GM12891 (cell line): ENCODE results near the gene SRRM2.

Experiments used
- DNase-seq: peaks from one replicate; pipeline ENCODE4 v3.0.0; 2011; ENCODE audit warnings: low spot score; ENCODE audit not compliant: insufficient read length
- FAIRE-seq: peaks from 2 replicates; lab custom pipeline; 2011; peaks lifted over from hg19 to GRCh38; lab: Jason Lieb, UNC
- PAX5 ChIP-seq: IDR thresholded peaks from 2 replicates; pipeline ENCODE4 v1.6.1; 2011; ENCODE audit warnings: low read length, moderate library complexity, mild to moderate bottlenecking; ENCODE audit not compliant: insufficient read depth, severe bottlenecking
- POLR2A ChIP-seq: IDR thresholded peaks from 2 replicates; pipeline ENCODE4 v1.6.1; 2011; ENCODE audit warnings: low read depth, low read length, control low read depth
- POLR2AphosphoS5 ChIP-seq: IDR thresholded peaks from 2 replicates; pipeline ENCODE4 v1.6.1; 2011; ENCODE audit warnings: low read depth, low read length, control low read depth
- POU2F2 ChIP-seq: IDR thresholded peaks from 2 replicates; pipeline ENCODE4 v1.6.1; 2011; ENCODE audit warnings: low read depth, mild to moderate bottlenecking, control low read depth, low read length, moderate library complexity
- SPI1 ChIP-seq: IDR thresholded peaks from 2 replicates; pipeline ENCODE4 v1.6.1; 2011; ENCODE audit warnings: low read depth, low read length, control low read depth
- TAF1 ChIP-seq: IDR thresholded peaks from 2 replicates; pipeline ENCODE4 v1.6.1; 2011; ENCODE audit warnings: low read depth, low read length, control low read depth

SRRM2 gene

GRCh38 chr16:2767140-2767731 is 14.8 kb downstream of the SRRM2 start:
- DNase-seq (no peak), FAIRE-seq (no peak)
- TF ChIP-seq PAX5 (no peak), POLR2A (0 out of 2 replicates have a peak, but pooled peaks have one; percentile 17)

GRCh38 chr16:2767891-2768290 is 15.5 kb downstream of the SRRM2 start:
- DNase-seq, result no peak
- FAIRE-seq, result no peak
- TF ChIP-seq POU2F2 (no peak), POLR2AphosphoS5 (peak; percentile 44), SPI1 (no peak), POLR2A (no peak; the same call in 1 of the 2 replicates), TAF1 (no peak), PAX5 (no peak)

- FAIRE-seq (no peak), DNase-seq (no peak)
- peak; percentile 19; the same call in 1 of the 2 replicates for TF ChIP-seq POLR2A
- TF ChIP-seq POLR2AphosphoS5, result peak; percentile 50
- no peak for TF ChIP-seq PAX5
Observed at GRCh38 chr16:2768403-2769089, 16.1 kb downstream of the SRRM2 start.

GRCh38 chr16:2769100-2769529 is 16.7 kb downstream of the SRRM2 start:
- FAIRE-seq (no peak), DNase-seq (no peak)
- TF ChIP-seq PAX5 (no peak), POLR2AphosphoS5 (no peak; the same call in 1 of the 2 replicates), SPI1 (no peak), POU2F2 (no peak)

GRCh38 chr16:2769675-2770056 is 17.2 kb downstream of the SRRM2 start:
- FAIRE-seq (no peak), DNase-seq (no peak)
- no peak for TF ChIP-seq PAX5
- TF ChIP-seq POU2F2, result no peak
- TF ChIP-seq POLR2AphosphoS5, result no peak
- TF ChIP-seq SPI1, result no peak
- TF ChIP-seq POLR2A, result no peak
- TF ChIP-seq TAF1, result no peak

- no peak for FAIRE-seq
- TF ChIP-seq TAF1 (no peak), POLR2AphosphoS5 (peak; percentile 78), POLR2A (no peak; the same call in 1 of the 2 replicates), POU2F2 (no peak), PAX5 (no peak)
- DNase-seq, result no peak
Observed at GRCh38 chr16:2770057-2770951, 17.9 kb downstream of the SRRM2 start.

- TF ChIP-seq SPI1 (no peak), POU2F2 (peak; percentile 37), PAX5 (no peak), POLR2A (peak; percentile 65), TAF1 (no peak), POLR2AphosphoS5 (peak; percentile 71)
- FAIRE-seq (no peak), DNase-seq (no peak)
Observed at GRCh38 chr16:2771496-2772402, 19.3 kb downstream of the SRRM2 start.

GRCh38 chr16:2773188-2773968 is 20.9 kb downstream of the SRRM2 start:
- TF ChIP-seq POU2F2, result no peak
- TF ChIP-seq SPI1, result no peak
- TF ChIP-seq POLR2AphosphoS5, result no peak
- no peak for TF ChIP-seq PAX5
- no peak for TF ChIP-seq POLR2A
- no peak for TF ChIP-seq TAF1
- DNase-seq, result no peak
- no peak for FAIRE-seq
